Measurements from ENCODE around the gene NPAS3. TPM values are rescaled to one million over a fixed set of nuclear protein-coding genes. Genes with fewer than 3 reads are reported as not detected.

NPAS3 gene
- total RNA-seq, 1 donor from 2014 or later: 0.95 TPM

DNA sequence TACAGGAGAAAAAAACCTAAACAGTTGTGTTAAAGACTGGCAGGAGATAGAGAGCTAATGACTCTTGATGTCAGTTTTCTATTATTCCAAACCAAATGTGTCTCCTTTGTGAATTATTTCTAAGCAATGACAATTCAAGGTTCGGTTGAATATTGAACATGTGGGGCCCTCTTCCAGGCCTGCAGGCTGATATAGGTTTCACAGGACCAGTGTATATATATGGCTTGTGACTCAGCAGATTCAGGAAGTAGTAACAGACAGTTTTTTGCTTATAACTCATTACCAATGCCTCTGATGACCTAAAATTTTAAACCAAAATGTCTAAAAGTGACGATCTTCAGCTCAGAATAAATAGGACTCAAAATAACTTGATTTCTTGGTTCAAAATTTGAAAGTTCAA lies 33.7 kb upstream of the NPAS3 start:
- intact Hi-C loops (cut with DNase I): no loop called here
- Histone ChIP-seq H3K36me3 (no peaks in the 10 kb centered on the region), H3K4me1 (no peaks in the 10 kb centered on the region), H3K4me3 (no peak overlapping the region), H3K27me3 (ENCODE audit: low read depth) (peaks cover 3% of the 10 kb centered on the region), H3K27ac (no peak overlapping the region), H3K9me3 (no peaks in the 10 kb centered on the region)
- ATAC-seq (no peak), DNase-seq (no peak)
- TF ChIP-seq, protein P1, sequence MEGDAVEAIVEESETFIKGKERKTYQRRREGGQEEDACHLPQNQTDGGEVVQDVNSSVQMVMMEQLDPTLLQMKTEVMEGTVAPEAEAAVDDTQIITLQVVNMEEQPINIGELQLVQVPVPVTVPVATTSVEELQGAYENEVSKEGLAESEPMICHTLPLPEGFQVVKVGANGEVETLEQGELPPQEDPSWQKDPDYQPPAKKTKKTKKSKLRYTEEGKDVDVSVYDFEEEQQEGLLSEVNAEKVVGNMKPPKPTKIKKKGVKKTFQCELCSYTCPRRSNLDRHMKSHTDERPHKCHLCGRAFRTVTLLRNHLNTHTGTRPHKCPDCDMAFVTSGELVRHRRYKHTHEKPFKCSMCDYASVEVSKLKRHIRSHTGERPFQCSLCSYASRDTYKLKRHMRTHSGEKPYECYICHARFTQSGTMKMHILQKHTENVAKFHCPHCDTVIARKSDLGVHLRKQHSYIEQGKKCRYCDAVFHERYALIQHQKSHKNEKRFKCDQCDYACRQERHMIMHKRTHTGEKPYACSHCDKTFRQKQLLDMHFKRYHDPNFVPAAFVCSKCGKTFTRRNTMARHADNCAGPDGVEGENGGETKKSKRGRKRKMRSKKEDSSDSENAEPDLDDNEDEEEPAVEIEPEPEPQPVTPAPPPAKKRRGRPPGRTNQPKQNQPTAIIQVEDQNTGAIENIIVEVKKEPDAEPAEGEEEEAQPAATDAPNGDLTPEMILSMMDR (IDR thresholded peaks at IDR 0.05): no peak

GRCh38 chr14:32906672-32907071 lies 32.0 kb upstream of the NPAS3 start:
- no peaks in the 10 kb centered on the region for H3K36me3 ChIP-seq
- peaks cover 3% of the 10 kb centered on the region for H3K27me3 ChIP-seq (ENCODE audit: low read depth)
- DNase-seq: no peak
- TF ChIP-seq, protein P1 (IDR thresholded peaks at IDR 0.05): no peak
- no peak overlapping the region for H3K4me3 ChIP-seq
- no peaks in the 10 kb centered on the region for H3K9me3 ChIP-seq
- no peaks in the 10 kb centered on the region for H3K4me1 ChIP-seq
- no peak overlapping the region for H3K27ac ChIP-seq
- ATAC-seq: no peak
- intact Hi-C loops (cut with DNase I): no loop called here

- Histone ChIP-seq H3K27ac (no peak overlapping the region), H3K4me3 (no peak overlapping the region), H3K36me3 (no peaks in the 10 kb centered on the region), H3K4me1 (no peaks in the 10 kb centered on the region), H3K9me3 (no peaks in the 10 kb centered on the region), H3K27me3 (ENCODE audit: low read depth) (peaks cover 3% of the 10 kb centered on the region)
- TF ChIP-seq, protein P1 (IDR thresholded peaks at IDR 0.05): no peak
- ATAC-seq (no peak), DNase-seq (no peak)
- intact Hi-C loops (cut with DNase I): no loop called here
Observed at GRCh38 chr14:32908196-32909084, 30.2 kb upstream of the NPAS3 start.

DNA sequence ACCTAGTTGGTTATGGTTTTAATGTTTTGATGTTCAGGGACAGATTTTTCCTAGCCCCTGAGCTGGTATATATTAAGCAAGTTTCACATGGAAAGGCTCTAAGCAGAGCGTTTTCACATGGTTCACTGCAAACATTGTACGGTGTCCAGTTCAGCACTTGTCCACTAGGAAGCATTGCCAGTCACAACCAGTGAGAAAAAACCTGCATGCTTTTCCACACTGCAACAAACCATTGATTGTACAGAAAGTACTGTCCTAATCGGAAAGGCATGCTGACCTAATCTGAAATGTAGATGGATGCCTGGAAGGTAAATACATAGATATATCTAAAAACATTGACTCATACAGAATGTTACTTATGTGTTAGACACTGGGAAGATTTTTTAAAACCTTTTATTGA lies 25.0 kb upstream of the NPAS3 start:
- DNase-seq: no peak
- H3K9me3 ChIP-seq: no peaks in the 10 kb centered on the region
- intact Hi-C loops (cut with DNase I): no loop called here
- H3K27ac ChIP-seq: no peak overlapping the region
- no peak overlapping the region for H3K4me3 ChIP-seq
- TF ChIP-seq, protein P1 (IDR thresholded peaks at IDR 0.05): no peak
- no peaks in the 10 kb centered on the region for H3K4me1 ChIP-seq
- H3K36me3 ChIP-seq: no peaks in the 10 kb centered on the region
- peaks cover 3% of the 10 kb centered on the region for H3K27me3 ChIP-seq (ENCODE audit: low read depth)
- ATAC-seq: no peak

- no peak for DNase-seq
- H3K36me3 ChIP-seq: no peaks in the 10 kb centered on the region
- no peaks in the 10 kb centered on the region for H3K9me3 ChIP-seq
- TF ChIP-seq, protein P1 (IDR thresholded peaks at IDR 0.05): no peak
- intact Hi-C loops (cut with DNase I): no loop called here
- no peak overlapping the region for H3K4me3 ChIP-seq
- H3K4me1 ChIP-seq: no peaks in the 10 kb centered on the region
- peaks cover 2% of the 10 kb centered on the region for H3K27me3 ChIP-seq (ENCODE audit: low read depth)
- no peak for ATAC-seq
- H3K27ac ChIP-seq: no peak overlapping the region
Observed at GRCh38 chr14:32914391-32914790, 24.3 kb upstream of the NPAS3 start.
